Fibroblast of pulmonary artery (primary cell): ENCODE measurements around the gene LMBRD2.
"Not testable (repeated sequence)": the region's sequence is repeated elsewhere in the genome, so short reads cannot be mapped to it uniquely, and the experiment has no call there.

ENCODE experiments used
- DNase-seq: peaks from one replicate; pipeline ENCODE4 v3.0.0-alpha.2; 2010; ENCODE audit warnings: low read depth
- H3K4me3 ChIP-seq: replicated peaks from 2 replicates; pipeline ENCODE4 v1.5.1; 2011; ENCODE audit warnings: low read depth, mild to moderate bottlenecking, control low read depth, low read length, moderate library complexity
- TF ChIP-seq, protein P1 (sequence below): IDR thresholded peaks from 2 replicates; pipeline ENCODE4 v1.5.1; 2011; ENCODE audit warnings: mild to moderate bottlenecking, control low read depth, low read length, inconsistent platforms; ENCODE audit errors: missing control alignments

The LMBRD2 gene

DNA sequence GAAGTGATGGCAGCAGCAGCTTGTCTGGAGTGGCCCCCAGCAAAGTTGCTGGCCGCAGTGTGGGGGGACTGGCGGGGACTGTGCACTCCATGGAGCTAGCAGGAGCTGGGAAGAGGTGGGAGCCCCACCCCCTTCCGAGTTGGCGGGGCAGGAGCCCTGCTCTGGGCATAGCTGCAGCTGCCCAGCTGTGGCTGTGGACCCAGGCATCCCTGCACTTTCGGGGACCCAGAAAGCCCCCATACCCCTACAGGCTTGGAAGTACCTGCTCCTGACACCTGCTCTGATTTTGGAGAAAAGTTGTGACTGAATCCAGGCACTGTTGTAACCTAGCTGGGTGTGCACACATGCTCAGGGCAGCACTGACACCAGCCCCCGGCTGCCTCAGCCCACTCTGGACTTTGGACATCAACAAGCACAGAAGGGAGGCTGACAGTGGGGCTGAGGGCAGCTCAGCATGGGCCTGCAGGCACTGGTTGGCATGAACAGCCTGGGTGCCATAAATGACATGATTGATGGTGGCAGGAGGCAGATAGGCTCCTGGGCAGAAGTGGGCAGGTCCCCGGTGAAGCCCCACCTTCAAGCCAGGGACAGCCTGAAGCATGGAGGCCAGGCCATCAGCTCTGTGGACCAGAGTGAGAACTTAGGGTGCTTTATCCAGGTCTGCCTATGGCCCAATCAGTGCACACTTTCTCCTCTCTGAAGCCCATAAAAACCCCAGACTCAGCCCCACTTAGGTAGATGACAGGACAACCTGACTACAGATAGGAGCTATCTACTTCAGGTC is 12.6 kb downstream of the LMBRD2 start:
- no peak for DNase-seq
- no peak overlapping the region for H3K4me3 ChIP-seq
- TF ChIP-seq, protein P1, sequence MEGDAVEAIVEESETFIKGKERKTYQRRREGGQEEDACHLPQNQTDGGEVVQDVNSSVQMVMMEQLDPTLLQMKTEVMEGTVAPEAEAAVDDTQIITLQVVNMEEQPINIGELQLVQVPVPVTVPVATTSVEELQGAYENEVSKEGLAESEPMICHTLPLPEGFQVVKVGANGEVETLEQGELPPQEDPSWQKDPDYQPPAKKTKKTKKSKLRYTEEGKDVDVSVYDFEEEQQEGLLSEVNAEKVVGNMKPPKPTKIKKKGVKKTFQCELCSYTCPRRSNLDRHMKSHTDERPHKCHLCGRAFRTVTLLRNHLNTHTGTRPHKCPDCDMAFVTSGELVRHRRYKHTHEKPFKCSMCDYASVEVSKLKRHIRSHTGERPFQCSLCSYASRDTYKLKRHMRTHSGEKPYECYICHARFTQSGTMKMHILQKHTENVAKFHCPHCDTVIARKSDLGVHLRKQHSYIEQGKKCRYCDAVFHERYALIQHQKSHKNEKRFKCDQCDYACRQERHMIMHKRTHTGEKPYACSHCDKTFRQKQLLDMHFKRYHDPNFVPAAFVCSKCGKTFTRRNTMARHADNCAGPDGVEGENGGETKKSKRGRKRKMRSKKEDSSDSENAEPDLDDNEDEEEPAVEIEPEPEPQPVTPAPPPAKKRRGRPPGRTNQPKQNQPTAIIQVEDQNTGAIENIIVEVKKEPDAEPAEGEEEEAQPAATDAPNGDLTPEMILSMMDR = no peak

DNA sequence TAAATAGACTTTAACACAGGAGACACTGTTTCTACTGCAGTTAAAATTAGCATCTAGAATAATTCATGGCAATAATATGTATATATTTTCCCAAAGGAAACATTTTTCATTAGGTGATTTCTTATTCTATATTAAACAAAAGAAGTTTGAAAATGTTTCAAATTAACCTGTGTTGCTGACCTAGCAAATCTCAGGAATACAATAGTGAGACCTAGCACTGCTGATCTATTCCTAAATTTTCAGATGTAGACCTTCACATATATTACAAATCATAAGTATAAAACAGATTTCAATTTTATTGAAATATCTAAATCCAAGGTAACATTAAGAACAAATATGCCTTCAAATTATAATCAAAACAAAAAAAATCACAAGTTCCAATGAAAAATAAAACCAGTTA is 15.1 kb downstream of the LMBRD2 start:
- no peak for DNase-seq
- TF ChIP-seq, protein P1 = no peak
- H3K4me3 ChIP-seq = no peak overlapping the region

DNA sequence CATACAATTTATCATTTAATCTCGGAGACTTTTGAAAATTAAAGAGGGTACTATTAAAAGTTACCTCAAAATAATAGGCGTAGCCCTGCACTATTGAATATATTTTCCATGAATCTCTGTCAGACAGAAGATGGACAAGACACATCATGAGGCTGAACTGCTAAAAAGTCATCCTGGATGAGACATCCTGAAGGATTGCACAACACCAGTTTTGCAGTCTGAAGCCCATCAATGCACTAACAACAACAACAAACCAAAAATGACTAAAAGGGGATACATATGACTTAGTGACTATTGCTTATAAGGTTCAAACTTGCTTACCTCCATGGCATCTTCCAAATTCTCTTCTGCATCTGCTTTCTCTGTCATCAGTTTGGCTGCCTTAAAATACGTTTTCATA is 15.7 kb downstream of the LMBRD2 start:
- no peak overlapping the region for H3K4me3 ChIP-seq
- DNase-seq = no peak
- TF ChIP-seq, protein P1 = no peak

DNA sequence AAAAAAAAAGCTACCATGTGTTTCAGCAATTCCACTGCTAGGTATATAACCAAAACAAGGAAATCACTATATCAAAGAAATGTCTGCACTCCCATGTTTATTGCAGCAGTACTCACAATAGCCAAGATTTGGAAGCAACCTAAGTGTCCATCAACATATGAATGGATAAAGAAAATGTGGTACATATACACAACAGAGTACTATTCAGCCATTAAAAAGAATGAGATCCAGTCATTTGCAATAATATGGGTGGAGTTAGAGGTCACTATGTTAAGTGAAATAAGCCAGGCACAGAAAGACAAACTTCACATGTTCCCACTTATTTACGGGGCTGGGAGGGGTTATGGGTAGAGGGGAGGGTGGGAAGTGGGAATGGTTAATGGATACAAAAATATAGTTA is 18.7 kb downstream of the LMBRD2 start:
- H3K4me3 ChIP-seq, DNase-seq: not testable (repeated sequence)

DNA sequence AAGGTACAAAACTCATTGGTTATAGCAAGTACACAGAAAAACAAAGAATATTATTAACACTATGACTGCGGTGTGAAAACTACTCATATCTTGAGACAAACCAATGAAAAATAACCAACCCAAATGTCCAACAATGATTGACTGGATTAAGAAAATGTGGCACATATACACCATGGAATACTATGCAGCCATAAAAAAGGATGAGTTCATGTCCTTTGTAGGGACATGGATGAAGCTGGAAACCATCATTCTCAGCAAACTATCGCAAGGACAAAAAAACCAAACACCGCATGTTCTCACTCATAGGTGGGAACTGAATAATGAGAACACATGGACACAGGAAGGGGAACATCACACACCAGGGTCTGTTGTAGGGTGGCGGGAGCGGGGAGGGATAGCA is 22.0 kb downstream of the LMBRD2 start:
- not testable (repeated sequence) for H3K4me3 ChIP-seq, DNase-seq

DNA sequence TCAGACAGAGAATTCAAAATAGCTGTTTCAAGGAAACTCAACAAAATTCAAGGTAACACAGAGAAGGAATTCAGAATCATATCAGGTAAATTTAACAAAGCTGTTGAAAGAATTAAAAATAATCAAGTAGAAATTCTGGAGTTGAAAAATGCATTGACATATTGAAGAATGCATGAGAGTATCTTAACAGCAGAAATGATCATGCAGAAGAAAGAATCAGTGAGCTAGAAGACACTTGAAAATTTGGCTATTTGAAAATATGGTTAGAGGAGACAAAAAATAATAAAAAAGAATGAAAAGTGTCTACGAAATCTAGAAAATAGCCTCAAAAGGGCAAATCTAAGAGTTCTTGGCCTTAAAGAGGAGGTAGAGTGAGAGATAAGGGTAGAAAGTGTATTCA is 22.9 kb downstream of the LMBRD2 start:
- TF ChIP-seq, protein P1 = no peak

DNA sequence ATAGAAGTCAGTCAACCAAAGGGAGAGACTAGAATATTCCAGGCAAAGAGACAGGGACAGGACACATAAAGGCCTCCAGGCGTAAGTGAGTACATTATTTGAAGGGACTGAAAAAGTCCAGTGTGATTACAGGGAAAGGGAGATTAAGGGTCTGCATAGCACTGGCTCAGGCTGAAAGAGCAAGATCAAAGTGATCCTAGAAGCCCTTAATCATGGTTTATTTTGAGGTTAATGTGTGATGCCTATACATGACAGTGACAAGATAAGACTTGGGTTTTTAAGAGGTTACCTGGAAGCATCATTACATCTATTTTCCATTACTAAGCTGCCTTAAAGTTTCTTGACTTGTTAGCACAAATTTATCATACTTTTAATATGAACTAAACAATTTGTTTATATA is 25.8 kb downstream of the LMBRD2 start:
- TF ChIP-seq, protein P1 = no peak
- no peak for DNase-seq
- H3K4me3 ChIP-seq = no peak overlapping the region

More for the DNA sequence above, 22.9 kb downstream of the LMBRD2 start:
- no peak for DNase-seq
- no peak overlapping the region for H3K4me3 ChIP-seq

DNA sequence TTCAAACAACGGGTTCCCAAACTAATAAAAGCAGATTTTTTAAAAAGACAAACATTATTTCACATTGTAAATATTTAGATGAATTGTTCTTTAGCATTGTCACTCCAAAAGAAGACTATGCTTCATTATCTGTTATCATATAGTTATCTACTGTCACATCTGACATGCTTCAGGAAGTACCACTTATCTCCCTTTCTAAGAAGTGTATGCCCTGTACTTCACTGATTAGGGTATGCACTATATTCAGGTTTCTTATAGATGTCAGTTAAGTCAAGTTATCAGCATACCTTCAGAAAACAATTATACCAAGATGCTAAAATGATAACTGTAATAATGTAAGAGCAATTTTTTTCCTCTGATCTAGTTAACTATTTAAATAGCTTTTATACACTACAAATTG is 40.4 kb downstream of the LMBRD2 start:
- no peak for DNase-seq
- TF ChIP-seq, protein P1 = no peak
- H3K4me3 ChIP-seq = no peak overlapping the region
